ENCODE results near the gene ZNF692. TPM values are rescaled to one million over a fixed set of nuclear protein-coding genes. Genes with fewer than 3 reads are reported as not detected.

Gene ZNF692
- total and polyA plus RNA-seq, 2 of the 13 experiments (the other 11 are each of a cell fraction or from before 2014, with no cell fraction given) = 27.3 to 45.8 TPM

DNA sequence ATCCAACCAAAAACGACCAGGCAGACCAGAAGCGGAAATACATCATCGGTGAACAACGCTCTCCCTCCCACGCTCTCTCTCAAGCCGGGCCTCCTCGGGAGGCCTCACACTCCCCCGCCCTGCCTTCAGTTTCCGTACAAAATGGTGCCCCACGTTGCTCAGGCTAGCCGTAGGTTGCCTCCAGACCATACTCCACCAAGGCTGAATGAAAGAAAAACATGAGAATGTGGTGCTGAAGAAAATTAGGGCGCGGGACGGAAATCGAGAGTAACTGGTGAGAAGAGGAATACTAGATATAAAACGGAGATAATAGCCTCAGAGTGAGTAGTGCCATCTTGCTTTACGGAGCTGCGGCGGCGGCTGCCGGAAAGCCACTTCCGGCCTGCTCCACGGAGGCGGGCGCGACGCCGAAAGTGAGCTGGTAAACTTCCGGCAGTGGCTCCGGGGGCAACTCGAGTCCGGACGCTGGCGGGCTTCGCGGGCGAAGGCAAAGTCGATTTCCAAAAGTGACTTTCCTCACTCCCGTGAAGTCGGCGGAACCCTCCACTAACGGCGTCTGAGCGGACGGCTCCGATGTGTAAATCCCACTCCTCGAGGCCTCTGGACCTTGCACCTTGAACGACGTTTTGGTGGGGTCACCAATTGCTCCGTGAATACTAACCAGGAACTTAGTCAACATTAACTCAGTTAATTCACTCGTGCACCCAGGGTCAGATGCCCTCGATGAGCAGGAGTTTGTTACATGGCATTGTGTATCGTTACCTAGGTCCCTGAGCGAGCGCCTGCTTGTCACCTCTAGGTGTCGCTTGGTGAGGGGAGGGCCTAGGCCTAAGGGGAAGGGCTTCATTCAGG is 32.8 kb downstream of the ZNF692 start, which contains the start of gene SH3BP5L (continued):
- TF ChIP-seq, protein P1, sequence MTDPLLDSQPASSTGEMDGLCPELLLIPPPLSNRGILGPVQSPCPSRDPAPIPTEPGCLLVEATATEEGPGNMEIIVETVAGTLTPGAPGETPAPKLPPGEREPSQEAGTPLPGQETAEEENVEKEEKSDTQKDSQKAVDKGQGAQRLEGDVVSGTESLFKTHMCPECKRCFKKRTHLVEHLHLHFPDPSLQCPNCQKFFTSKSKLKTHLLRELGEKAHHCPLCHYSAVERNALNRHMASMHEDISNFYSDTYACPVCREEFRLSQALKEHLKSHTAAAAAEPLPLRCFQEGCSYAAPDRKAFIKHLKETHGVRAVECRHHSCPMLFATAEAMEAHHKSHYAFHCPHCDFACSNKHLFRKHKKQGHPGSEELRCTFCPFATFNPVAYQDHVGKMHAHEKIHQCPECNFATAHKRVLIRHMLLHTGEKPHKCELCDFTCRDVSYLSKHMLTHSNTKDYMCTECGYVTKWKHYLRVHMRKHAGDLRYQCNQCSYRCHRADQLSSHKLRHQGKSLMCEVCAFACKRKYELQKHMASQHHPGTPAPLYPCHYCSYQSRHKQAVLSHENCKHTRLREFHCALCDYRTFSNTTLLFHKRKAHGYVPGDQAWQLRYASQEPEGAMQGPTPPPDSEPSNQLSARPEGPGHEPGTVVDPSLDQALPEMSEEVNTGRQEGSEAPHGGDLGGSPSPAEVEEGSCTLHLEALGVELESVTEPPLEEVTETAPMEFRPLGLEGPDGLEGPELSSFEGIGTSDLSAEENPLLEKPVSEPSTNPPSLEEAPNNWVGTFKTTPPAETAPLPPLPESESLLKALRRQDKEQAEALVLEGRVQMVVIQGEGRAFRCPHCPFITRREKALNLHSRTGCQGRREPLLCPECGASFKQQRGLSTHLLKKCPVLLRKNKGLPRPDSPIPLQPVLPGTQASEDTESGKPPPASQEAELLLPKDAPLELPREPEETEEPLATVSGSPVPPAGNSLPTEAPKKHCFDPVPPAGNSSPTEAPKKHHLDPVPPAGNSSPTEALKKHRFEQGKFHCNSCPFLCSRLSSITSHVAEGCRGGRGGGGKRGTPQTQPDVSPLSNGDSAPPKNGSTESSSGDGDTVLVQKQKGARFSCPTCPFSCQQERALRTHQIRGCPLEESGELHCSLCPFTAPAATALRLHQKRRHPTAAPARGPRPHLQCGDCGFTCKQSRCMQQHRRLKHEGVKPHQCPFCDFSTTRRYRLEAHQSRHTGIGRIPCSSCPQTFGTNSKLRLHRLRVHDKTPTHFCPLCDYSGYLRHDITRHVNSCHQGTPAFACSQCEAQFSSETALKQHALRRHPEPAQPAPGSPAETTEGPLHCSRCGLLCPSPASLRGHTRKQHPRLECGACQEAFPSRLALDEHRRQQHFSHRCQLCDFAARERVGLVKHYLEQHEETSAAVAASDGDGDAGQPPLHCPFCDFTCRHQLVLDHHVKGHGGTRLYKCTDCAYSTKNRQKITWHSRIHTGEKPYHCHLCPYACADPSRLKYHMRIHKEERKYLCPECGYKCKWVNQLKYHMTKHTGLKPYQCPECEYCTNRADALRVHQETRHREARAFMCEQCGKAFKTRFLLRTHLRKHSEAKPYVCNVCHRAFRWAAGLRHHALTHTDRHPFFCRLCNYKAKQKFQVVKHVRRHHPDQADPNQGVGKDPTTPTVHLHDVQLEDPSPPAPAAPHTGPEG (CRISPR knock-in tag; IDR thresholded peaks at IDR 0.05) = peak; percentile 88
- TF ChIP-seq ZNF780A (CRISPR knock-in tag; IDR thresholded peaks at IDR 0.05) (no peak), NONO (IDR thresholded peaks at IDR 0.05) (no peak), NONO (CRISPR knock-in tag; conservative IDR thresholded peaks at IDR 0.05) (peak; percentile 73), ZNF331 (CRISPR knock-in tag; IDR thresholded peaks at IDR 0.05) (peak; percentile 67; the same call in 1 of the 2 replicates), TAF15 (IDR thresholded peaks at IDR 0.05; ENCODE audit: low read depth, low read length, poor library complexity, severe bottlenecking) (no peak), ZNF546 (CRISPR knock-in tag; conservative IDR thresholded peaks at IDR 0.05) (0 out of 2 replicates have a peak, but pooled peaks have one; percentile 28), TAF1 (CRISPR knock-in tag; IDR thresholded peaks at IDR 0.05) (peak; percentile 66; the same call in 1 of the 2 replicates), FOSL2 (CRISPR knock-in tag; IDR thresholded peaks at IDR 0.05) (no peak; the same call in none of the 2 replicates), KDM5B (CRISPR knock-in tag; IDR thresholded peaks at IDR 0.05; ENCODE audit: borderline replicate concordance) (no peak; the same call in 1 of the 2 replicates), NRL (CRISPR knock-in tag; IDR thresholded peaks at IDR 0.05; ENCODE audit: borderline replicate concordance) (peak; percentile 92), ZNF737 (CRISPR knock-in tag; IDR thresholded peaks at IDR 0.05; ENCODE audit: borderline replicate concordance) (no peak), ZC3H13 (CRISPR knock-in tag; IDR thresholded peaks at IDR 0.05) (peak; percentile 92)
- TF ChIP-seq, protein P2, sequence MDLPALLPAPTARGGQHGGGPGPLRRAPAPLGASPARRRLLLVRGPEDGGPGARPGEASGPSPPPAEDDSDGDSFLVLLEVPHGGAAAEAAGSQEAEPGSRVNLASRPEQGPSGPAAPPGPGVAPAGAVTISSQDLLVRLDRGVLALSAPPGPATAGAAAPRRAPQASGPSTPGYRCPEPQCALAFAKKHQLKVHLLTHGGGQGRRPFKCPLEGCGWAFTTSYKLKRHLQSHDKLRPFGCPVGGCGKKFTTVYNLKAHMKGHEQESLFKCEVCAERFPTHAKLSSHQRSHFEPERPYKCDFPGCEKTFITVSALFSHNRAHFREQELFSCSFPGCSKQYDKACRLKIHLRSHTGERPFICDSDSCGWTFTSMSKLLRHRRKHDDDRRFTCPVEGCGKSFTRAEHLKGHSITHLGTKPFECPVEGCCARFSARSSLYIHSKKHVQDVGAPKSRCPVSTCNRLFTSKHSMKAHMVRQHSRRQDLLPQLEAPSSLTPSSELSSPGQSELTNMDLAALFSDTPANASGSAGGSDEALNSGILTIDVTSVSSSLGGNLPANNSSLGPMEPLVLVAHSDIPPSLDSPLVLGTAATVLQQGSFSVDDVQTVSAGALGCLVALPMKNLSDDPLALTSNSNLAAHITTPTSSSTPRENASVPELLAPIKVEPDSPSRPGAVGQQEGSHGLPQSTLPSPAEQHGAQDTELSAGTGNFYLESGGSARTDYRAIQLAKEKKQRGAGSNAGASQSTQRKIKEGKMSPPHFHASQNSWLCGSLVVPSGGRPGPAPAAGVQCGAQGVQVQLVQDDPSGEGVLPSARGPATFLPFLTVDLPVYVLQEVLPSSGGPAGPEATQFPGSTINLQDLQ (CRISPR knock-in tag; IDR thresholded peaks at IDR 0.05) = no peak
- TF ChIP-seq, protein P3, sequence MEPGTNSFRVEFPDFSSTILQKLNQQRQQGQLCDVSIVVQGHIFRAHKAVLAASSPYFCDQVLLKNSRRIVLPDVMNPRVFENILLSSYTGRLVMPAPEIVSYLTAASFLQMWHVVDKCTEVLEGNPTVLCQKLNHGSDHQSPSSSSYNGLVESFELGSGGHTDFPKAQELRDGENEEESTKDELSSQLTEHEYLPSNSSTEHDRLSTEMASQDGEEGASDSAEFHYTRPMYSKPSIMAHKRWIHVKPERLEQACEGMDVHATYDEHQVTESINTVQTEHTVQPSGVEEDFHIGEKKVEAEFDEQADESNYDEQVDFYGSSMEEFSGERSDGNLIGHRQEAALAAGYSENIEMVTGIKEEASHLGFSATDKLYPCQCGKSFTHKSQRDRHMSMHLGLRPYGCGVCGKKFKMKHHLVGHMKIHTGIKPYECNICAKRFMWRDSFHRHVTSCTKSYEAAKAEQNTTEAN (CRISPR knock-in tag; conservative IDR thresholded peaks at IDR 0.05) = 0 out of 2 replicates have a peak, but pooled peaks have one; percentile 8
- TF ChIP-seq, protein P4, sequence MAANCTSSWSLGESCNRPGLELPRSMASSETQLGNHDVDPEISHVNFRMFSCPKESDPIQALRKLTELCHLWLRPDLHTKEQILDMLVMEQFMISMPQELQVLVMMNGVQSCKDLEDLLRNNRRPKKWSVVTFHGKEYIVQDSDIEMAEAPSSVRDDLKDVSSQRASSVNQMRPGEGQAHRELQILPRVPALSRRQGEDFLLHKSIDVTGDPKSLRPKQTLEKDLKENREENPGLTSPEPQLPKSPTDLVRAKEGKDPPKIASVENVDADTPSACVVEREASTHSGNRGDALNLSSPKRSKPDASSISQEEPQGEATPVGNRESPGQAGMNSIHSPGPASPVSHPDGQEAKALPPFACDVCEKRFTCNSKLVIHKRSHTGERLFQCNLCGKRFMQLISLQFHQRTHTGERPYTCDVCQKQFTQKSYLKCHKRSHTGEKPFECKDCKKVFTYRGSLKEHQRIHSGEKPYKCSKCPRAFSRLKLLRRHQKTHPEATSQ (CRISPR knock-in tag; IDR thresholded peaks at IDR 0.05; ENCODE audit: borderline replicate concordance) = no peak

Data from HepG2 (cell line).